Measurements from ENCODE around the gene CNIH3.

GRCh38 chr1:224690576-224690975 is 74.5 kb downstream of the CNIH3 start:
- TF ChIP-seq CTCF (optimal IDR thresholded peaks at IDR 0.05 in 1 of 3, IDR thresholded peaks at IDR 0.05 in 1 of 3, conservative IDR thresholded peaks at IDR 0.05 in 1 of 3; ENCODE audit: extremely low read depth in 1 of 3, insufficient read depth in 2 of 3, low read length in 3 of 3) = no peak
- TF ChIP-seq EZH2 (IDR thresholded peaks at IDR 0.05; ENCODE audit: low read length) = no peak

All from keratinocyte (primary cell).